ENCODE results near the gene MYH15. TPM values are rescaled to one million over a fixed set of nuclear protein-coding genes. Genes with fewer than 3 reads are reported as not detected.

The MYH15 gene
- total RNA-seq, 3 donors from 2014 or later: 0.28 to 0.46 (median 0.46) TPM

DNA sequence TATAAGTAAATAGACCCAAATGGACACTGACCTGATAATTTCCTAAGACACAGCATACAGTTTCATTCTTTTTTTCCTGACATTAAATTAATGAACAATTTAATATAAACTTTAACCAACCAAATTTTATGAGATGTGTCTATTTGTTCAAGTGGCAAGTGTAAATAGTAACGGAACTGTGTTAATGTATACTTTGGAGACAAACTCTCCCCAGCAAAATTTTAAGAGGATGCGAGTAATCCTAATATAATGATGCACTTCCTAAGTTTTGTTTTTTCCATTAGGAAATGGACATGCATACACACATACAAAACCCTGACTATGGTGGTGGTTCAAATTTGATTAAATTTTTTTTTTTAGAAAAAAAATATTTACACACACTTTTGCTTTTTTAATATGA, 38.5 kb upstream of the MYH15 start:
- no peak for TF ChIP-seq CTCF (IDR thresholded peaks at IDR 0.05)
- intact Hi-C loops (cut with DNase I, micrococcal nuclease): no loop called here

DNA sequence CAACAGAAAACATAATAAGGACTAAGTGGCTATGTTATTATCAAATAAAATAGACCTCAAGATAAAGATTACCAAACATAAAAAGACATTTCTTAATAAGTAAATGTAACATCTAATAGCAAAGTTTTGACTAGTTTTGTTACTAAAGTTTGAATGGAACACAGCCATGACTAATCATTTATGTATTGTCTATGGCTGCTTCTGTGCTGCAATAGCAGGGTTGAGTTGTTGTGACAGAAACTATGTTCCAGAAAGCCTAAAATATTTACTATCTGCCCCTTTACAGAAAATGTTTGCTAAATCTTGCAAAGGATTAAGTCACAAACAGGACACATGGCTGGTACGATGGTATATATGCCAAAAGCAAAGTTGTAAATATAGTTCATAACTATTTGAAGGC, 37.9 kb upstream of the MYH15 start:
- ATAC-seq: no peak
- TF ChIP-seq CTCF (IDR thresholded peaks at IDR 0.05): no peak
- Histone ChIP-seq H3K4me3 (no peak overlapping the region), H3K36me3 (ENCODE audit: low read depth) (no peaks in the 10 kb centered on the region), H3K9me3 (no peaks in the 10 kb centered on the region), H3K4me1 (ENCODE audit: low read depth) (no peaks in the 10 kb centered on the region)
- intact Hi-C loops (cut with DNase I, micrococcal nuclease): no loop called here
- DNase-seq: no peak

More for the DNA sequence above, 38.5 kb upstream of the MYH15 start:
- no peak overlapping the region for H3K4me3 ChIP-seq
- ATAC-seq (no peak), DNase-seq (no peak)
- no peaks in the 10 kb centered on the region for H3K4me1 ChIP-seq (ENCODE audit: low read depth)
- no peaks in the 10 kb centered on the region for H3K9me3 ChIP-seq
- no peaks in the 10 kb centered on the region for H3K36me3 ChIP-seq (ENCODE audit: low read depth)

GRCh38 chr3:108546692-108547091, 36.3 kb upstream of the MYH15 start:
- ATAC-seq: no peak
- TF ChIP-seq CTCF (IDR thresholded peaks at IDR 0.05): no peak
- Histone ChIP-seq H3K9me3 (no peaks in the 10 kb centered on the region), H3K4me3 (no peak overlapping the region), H3K36me3 (ENCODE audit: low read depth) (no peaks in the 10 kb centered on the region), H3K4me1 (ENCODE audit: low read depth) (no peaks in the 10 kb centered on the region)
- intact Hi-C loops (cut with DNase I, micrococcal nuclease): no loop called here
- no peak for DNase-seq

- H3K4me1 ChIP-seq (ENCODE audit: low read depth): no peaks in the 10 kb centered on the region
- H3K4me3 ChIP-seq: no peak overlapping the region
- H3K36me3 ChIP-seq (ENCODE audit: low read depth): no peaks in the 10 kb centered on the region
- DNase-seq (no peak), ATAC-seq (no peak)
- H3K9me3 ChIP-seq: no peaks in the 10 kb centered on the region
- TF ChIP-seq CTCF (IDR thresholded peaks at IDR 0.05): no peak
- intact Hi-C loops (cut with DNase I, micrococcal nuclease): no loop called here
Observed at GRCh38 chr3:108546247-108546646, 35.9 kb upstream of the MYH15 start.

DNA sequence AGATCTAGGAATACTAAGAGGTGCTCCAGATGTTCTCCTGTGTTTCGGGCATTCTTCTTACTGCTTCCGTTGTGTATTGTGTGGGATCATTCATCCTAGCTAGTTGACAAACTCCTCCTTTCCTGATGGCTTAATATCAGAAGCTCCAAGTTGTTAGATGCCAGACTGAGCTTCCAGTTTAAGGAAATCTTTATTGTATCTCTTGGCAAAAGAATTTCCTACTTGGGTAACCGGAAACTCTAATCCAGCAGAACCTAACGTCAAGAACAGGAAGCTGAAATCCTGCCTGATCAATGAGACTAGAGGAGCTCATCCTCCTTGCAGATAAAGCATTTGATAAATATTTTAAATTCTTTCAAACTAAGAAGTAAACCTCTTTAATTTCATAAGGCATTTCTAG, 27.7 kb upstream of the MYH15 start:
- Histone ChIP-seq H3K36me3 (ENCODE audit: low read depth) (no peaks in the 10 kb centered on the region), H3K4me1 (ENCODE audit: low read depth) (no peaks in the 10 kb centered on the region), H3K9me3 (no peaks in the 10 kb centered on the region), H3K4me3 (no peak overlapping the region)
- intact Hi-C loops (cut with DNase I, micrococcal nuclease): no loop called here
- no peak for DNase-seq
- ATAC-seq: no peak
- TF ChIP-seq CTCF (IDR thresholded peaks at IDR 0.05): no peak
